ENCODE results near the gene MAMSTR. TPM values are rescaled to one million over a fixed set of nuclear protein-coding genes. Genes with fewer than 3 reads are reported as not detected.

MAMSTR gene
- total RNA-seq, 2 experiments from 2014 or later = 0.91 to 1.0 TPM

- ChIA-PET CTCF (interaction anchor here (0.7 to 3.0 kb wide), 9 partner anchors 9 to 389 kb away, joined by 3 to 12 read pairs (median 3); partner anchors contain the start of gene CA11), POLR2A (no interaction called here)
Observed at GRCh38 chr19:48674216-48674809, 45.2 kb downstream of the MAMSTR start.

DNA sequence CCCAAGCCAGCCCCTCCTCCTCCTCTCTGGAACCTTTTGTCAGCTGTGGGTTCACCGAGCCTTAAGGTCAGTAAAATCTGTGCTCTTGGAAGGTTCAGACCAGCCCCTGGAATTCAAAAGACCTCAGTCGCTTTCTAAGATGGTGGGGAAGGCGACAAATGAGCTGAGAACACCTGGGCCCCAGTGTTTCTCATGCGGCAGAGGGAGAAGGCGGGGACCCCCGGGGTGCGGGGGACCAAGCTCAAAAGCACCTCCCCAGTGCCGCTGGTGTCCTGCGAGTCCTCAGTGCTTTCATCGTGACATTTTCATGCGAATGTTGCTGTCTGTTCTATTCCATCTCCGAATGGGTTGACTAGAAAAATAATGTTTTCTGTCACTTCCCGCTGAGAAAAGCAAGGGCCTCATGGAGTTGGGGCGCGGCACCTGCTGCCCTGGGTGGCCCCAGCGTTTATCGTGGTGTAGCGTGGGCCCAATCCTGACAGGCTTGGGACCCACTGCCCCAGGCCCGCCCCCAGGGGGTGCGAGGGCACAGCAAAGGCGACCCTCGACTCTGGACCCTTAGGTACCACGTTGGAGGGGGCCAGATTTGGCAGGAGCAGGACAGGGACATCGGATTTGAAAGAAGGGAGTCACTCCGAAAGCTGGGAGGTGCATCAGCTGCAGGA, 46.0 kb downstream of the MAMSTR start:
- POLR2A ChIA-PET = no interaction called here
- CTCF ChIA-PET = interaction anchor here (0.7 to 3.0 kb wide), 4 partner anchors 8 to 388 kb away, joined by 3 to 12 read pairs (median 3); partner anchors contain the start of gene CA11

DNA sequence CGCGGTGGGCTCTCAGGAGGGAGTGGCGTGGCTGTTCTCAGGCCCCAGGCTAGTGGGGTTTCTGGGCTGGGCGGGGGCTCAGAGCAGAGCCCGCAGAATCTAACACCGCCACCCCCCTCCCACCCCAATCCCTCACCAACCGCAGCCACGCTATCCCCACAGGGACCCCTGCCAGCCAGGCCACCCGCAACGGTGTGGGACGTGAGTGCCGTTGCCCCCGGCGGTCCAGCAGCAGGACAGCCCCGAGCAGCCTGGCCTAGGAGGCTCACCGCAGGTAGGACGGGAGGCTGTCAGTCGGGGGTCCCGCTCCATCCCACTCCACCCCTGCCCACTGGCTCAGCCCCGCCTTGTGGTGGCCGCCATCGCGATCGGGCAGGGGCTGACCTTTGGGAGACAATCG, 46.5 kb downstream of the MAMSTR start, which contains the start of gene NTN5:
TSS of gene NTN5 (minus strand) at position 24 of the 400 bp plus-strand sequence. CDS start 2,031 bp downstream, outside the sequence.
- CTCF ChIA-PET = no interaction called here
- POLR2A ChIA-PET = no interaction called here

GRCh38 chr19:48671446-48671995, 48.0 kb downstream of the MAMSTR start:
- ChIA-PET CTCF (interaction anchor here (0.6 kb wide), 1 partner anchor 22 kb away, joined by 3 read pairs; no protein-coding TSS in a partner anchor), POLR2A (interaction anchor here (0.7 kb wide), 1 partner anchor 353 kb away, joined by 3 read pairs; no protein-coding TSS in a partner anchor)

DNA sequence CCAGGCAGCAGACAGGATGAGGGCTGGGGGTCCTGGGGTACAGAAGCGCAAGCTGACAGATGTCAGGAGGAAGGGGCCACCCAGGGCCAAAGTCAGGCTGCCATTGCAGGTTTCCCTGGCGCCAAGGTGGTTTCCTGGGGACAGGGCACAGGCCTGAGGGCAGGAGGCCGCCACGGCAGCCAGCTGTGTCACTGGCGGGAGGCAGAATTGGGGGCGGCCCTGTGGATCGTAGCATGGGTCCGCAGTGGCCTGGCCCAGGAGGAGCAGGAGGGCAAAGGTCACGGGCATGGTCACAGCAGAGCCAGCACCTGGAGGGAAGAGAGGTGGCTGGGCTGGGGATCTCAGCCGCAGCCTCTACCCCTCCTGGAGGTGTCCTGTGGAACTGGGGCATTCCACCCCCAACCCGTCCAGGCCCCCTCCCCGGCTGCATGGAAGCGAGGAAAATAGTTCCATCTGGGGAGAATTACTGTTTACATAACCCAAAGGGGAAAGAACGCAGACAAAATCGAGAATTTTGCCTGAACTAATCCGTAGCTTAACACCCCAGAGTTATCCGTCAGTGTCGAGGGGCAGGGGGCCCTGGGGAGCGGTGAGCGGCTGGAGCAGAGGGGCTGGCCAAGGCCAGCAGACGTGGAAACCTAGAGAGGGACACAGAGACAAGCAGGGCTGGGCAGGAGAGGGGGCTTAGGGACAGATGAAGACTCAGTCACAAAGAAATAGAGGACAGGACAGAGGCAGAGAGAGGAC, 48.7 kb downstream of the MAMSTR start:
- ChIA-PET CTCF (interaction anchor here (0.6 kb wide), 1 partner anchor 21 kb away, joined by 3 read pairs; no protein-coding TSS in a partner anchor), POLR2A (interaction anchor here (0.7 kb wide), 1 partner anchor 352 kb away, joined by 3 read pairs; no protein-coding TSS in a partner anchor)

DNA sequence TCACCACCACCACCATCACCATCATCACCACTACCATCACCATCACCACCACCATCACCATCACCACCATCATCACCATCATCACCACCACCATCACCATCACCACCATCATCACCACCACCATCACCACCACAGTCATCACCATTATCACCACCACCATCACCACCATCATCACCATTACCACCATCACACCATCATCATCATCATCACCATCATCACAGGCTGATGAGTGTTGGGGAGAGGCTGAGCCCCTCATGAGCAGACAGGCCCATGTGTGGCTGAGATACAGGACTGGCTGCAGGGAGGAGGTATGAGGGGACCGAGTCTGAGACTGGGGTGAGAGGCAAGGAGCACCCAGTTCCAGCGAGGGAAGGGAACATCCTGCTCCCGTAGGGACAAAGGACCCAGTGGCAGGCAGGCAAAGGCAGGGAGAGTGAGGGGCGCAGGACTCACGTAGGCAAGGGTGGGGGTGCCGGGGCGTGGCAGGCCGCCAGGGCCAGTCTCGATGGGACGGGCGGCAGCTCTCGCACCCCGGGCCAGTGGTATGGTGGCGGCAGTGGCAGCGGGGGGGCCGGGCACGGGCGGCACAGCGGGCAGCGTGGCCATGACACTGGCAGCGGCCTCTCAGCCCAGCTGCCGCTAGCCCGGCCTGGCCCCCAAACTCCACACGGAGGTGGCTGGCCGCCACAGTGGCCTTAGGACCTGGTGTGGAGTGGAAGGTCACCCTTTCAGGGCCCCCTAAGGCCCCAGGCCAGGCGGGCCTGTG, 49.4 kb downstream of the MAMSTR start:
- ChIA-PET CTCF (no interaction called here), POLR2A (no interaction called here)

- ChIA-PET POLR2A (no interaction called here), CTCF (no interaction called here)
Observed at GRCh38 chr19:48668761-48669160, 50.8 kb downstream of the MAMSTR start.

- POLR2A ChIA-PET = no interaction called here
- CTCF ChIA-PET = no interaction called here
Observed at GRCh38 chr19:48668332-48668731, 51.2 kb downstream of the MAMSTR start.

DNA sequence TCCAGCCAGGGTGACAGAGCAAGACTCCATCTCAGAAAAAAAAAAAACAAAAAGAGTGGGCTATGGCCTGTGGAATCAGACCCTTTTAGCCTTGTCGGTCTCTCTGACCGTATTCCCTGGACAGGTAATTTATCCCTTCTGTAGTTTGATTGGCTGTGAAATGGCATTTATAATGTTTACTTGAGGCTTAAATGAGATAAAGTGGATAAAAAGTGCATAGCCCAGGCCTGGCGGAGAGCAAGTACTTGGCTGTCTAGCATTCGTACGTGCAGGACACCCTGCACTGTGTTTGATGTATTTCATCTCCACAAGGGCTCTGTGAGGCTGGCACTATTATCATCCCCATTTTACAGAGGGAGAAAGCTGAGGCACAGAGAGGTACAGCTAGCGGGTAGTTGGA, 53.7 kb downstream of the MAMSTR start:
- ChIA-PET CTCF (interaction anchor here (0.6 kb wide), 2 partner anchors 8 to 121 kb away, joined by 3 read pairs; no protein-coding TSS in a partner anchor), POLR2A (no interaction called here)

- ChIA-PET POLR2A (no interaction called here), CTCF (no interaction called here)
Observed at GRCh38 chr19:48664476-48664875, 55.0 kb downstream of the MAMSTR start.

- CTCF ChIA-PET = no interaction called here
- POLR2A ChIA-PET = no interaction called here
Observed at GRCh38 chr19:48663667-48664066, 55.9 kb downstream of the MAMSTR start.

Other genes starting within 250 kb of the MAMSTR start
- gene LMTK3, start 207.9 kb downstream of the MAMSTR start, total RNA-seq = 1 to 10 TPM; 3.0 to 3.8 TPM
- not detected for gene SULT2B1, start 167.6 kb downstream of the MAMSTR start, total RNA-seq
- not detected for gene SPACA4, start 113.0 kb downstream of the MAMSTR start, total RNA-seq
- gene FAM83E, start 104.6 kb downstream of the MAMSTR start, total RNA-seq = 1 to 10 TPM; 4.6 to 5.7 TPM
- gene RPL18, start 100.5 kb downstream of the MAMSTR start, total RNA-seq = 1,000 to 10,000 TPM; 1,763 to 1,800 TPM
- 10 to 100 TPM; 35.4 to 35.7 TPM for gene SPHK2, start 100.2 kb downstream of the MAMSTR start, total RNA-seq
- 1 to 10 TPM; 9.0 to 9.9 TPM for gene DBP, start 82.3 kb downstream of the MAMSTR start, total RNA-seq
- 10 to 100 TPM; 11.2 to 11.3 TPM for gene CA11, start 73.5 kb downstream of the MAMSTR start, total RNA-seq
- under 1 TPM; 0.06 to 0.19 TPM for gene NTN5, start 46.7 kb downstream of the MAMSTR start, total RNA-seq
- not detected for gene FUT2, start 23.8 kb downstream of the MAMSTR start, total RNA-seq
- gene RASIP1, start 20.9 kb upstream of the MAMSTR start, total RNA-seq = under 1 TPM; 0.19 to 0.63 TPM
- not detected for gene IZUMO1, start 27.2 kb upstream of the MAMSTR start, total RNA-seq
- under 1 TPM; 0.06 to 0.17 TPM for gene FUT1, start 32.9 kb upstream of the MAMSTR start, total RNA-seq
- gene FGF21, start 35.8 kb upstream of the MAMSTR start, total RNA-seq = not detected
- gene BCAT2, start 91.3 kb upstream of the MAMSTR start, total RNA-seq = 10 to 100 TPM; 71.5 to 73.1 TPM
- under 1 TPM; 0.27 to 0.44 TPM for gene HSD17B14, start 116.8 kb upstream of the MAMSTR start, total RNA-seq
- 1 to 10 TPM; 4.8 to 5.5 TPM for gene PLEKHA4, start 148.9 kb upstream of the MAMSTR start, total RNA-seq
- 10 to 100 TPM; 31.4 to 31.9 TPM for gene PPP1R15A, start 152.7 kb upstream of the MAMSTR start, total RNA-seq
- not detected for gene TULP2, start 179.0 kb upstream of the MAMSTR start, total RNA-seq
- gene NUCB1, start 180.6 kb upstream of the MAMSTR start, total RNA-seq = 10 to 100 TPM; 89.2 to 89.5 TPM
- gene DHDH, start 214.0 kb upstream of the MAMSTR start, total RNA-seq = under 1 TPM; 0.32 to 0.67 TPM
- 100 to 1,000 TPM; 272 to 279 TPM for gene BAX, start 235.2 kb upstream of the MAMSTR start, total RNA-seq
- gene FTL, start 245.6 kb upstream of the MAMSTR start, total RNA-seq = 1,000 to 10,000 TPM; 1,469 to 1,496 TPM

Data from activated CD8-positive, alpha-beta memory T cell treated with anti-CD3 and anti-CD28 coated beads for 36 hours (primary cell).